CD1c-positive myeloid dendritic cell (primary cell): ENCODE measurements around the gene WASF2.
A peak's percentile ranks its signal among the peaks of the same experiment; 100 is the strongest.
"Not testable (repeated sequence)": the region's sequence is repeated elsewhere in the genome, so short reads cannot be mapped to it uniquely, and the experiment has no call there.

Source experiments
- DNase-seq: peaks from one replicate; pipeline ENCODE4 v3.0.0-alpha.2; 2016; ENCODE audit errors: extremely low spot score

The WASF2 gene, protein sequence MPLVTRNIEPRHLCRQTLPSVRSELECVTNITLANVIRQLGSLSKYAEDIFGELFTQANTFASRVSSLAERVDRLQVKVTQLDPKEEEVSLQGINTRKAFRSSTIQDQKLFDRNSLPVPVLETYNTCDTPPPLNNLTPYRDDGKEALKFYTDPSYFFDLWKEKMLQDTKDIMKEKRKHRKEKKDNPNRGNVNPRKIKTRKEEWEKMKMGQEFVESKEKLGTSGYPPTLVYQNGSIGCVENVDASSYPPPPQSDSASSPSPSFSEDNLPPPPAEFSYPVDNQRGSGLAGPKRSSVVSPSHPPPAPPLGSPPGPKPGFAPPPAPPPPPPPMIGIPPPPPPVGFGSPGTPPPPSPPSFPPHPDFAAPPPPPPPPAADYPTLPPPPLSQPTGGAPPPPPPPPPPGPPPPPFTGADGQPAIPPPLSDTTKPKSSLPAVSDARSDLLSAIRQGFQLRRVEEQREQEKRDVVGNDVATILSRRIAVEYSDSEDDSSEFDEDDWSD

DNA sequence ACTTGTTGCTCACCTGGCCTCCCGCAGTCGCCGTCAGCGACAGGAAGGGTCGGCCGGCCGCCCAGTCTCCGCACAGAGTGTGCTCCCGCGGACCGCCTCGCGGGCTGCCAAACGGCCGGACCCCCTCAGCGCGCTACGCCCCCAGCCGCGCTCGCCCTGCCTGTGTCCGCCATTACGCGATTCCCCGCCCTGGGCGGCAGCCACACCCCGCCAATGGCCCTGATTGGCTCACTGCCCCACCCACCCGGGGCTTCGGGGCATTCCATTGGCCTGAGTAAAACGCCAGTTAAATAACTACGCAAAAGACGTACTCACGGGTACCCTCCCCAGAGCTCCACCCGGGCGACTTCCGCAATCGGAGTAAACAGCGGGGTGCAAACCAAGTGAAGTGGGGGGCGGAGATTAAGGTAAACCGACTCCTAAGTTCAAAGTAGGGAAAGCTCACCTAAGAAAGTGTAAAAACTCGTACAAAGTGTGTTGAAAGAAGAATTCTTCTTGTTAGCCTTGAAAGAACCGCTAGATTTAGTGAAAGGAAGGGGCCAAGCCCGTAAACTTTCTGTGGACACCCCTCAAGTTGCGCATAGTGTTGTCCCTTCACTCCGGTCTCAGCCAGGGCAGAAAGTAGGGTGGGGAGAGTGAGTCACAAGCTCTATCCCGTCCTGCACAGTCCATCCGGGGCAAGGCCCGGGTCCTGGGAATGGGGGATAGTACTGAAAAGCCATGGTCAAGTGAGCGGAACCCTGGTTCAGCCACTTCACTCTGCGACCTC is at the start of gene WASF2:
TSS of gene WASF2 (minus strand) at position 195 of the 769 bp plus-strand sequence. CDS start 61,277 bp downstream, outside the sequence.
- peak; percentile 99 for DNase-seq

DNA sequence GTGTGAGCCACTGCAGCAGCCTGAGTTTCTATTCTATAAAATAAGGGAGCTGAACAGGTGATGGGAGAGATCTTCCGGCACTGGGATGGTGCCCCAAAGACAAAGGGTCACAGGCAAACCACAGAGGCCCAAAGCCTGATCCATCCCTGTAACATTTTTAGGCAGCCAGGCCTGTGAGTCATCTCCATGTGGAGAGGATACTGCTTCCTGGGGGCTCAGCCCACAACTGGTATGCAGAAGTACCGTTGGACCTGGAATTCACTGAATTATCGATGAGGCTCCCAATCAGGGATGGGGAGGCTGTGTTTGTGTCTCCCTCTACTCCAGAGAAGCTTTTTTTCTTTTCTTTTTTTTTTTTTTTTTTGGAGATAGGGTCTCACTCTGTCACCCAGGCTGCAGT is 48.8 kb upstream of the WASF2 start:
- no peak for DNase-seq

DNA sequence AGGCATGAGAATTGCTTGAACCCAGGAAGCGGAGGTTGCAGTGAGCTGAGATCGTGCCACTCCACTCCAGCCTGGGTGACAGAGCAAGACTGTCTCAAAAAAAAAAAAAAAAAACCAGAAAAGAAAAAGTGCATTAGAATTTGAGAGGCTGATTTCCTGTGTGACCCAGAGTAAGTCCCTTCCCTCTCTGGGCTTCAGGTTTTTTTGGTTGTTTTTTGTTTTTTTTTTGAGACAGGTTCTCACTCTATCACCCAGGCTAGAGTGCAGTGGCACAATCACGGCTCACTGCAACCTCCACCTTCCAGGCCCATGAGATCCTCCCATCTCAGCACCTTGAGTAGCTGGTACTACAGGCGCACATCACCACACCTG is 48.3 kb upstream of the WASF2 start:
- DNase-seq = not testable (repeated sequence)

DNA sequence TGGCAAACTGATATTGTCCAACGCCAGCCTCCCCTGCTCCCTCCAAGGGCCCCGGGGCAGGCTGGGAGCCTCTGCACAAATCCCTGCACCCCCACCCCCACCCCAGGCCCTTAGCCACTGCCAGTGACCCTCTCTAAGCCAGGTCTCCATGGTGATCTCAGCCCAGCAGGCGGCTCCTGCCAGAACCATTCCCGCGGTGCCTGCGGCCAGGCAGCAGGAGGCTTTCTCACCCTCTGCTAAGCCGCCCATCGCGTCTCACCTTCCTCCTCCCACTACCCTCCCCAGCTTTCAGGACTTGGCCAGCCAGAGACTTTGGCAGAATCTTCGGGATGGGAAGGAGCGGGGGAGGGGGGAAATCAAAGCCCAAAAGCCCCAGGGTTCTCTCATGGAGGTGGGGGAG is 46.8 kb upstream of the WASF2 start:
- DNase-seq = no peak

DNA sequence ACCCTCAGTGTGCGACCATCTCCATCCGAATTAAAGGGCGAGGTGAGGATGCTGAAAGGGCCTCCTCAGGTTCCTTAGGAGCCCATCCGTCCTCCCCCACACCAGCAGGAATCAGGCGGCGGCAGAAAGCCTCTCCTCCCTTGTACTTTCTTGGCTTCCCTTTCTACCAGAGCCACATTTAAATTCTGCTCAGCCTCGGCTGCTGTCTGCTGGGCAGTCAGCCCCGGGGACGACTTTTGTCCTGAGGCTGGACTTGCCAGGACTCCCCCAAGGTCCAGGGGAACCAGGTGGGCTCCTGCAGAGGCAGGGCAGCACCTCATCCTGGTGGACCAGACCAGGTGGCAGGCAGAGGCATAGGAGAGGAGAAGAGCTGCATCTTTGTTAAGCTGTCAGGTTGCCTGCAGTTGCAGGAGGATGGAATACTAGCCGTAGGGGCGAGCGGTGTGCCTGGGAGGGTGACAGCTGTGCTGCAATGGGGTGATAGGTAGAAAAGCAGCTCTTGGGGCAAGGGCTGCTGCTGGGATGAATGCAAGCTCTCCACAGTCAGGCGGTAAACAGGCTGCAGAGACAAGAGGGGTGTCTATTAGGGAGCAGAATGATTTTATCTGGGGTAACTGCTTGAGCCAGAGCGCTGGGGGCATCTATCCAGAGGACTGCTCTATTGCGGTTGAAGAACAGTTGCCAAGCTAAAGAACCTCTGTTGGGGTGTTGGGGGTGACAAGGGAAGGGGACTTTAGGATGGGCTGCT is 46.2 kb upstream of the WASF2 start:
- no peak for DNase-seq

DNA sequence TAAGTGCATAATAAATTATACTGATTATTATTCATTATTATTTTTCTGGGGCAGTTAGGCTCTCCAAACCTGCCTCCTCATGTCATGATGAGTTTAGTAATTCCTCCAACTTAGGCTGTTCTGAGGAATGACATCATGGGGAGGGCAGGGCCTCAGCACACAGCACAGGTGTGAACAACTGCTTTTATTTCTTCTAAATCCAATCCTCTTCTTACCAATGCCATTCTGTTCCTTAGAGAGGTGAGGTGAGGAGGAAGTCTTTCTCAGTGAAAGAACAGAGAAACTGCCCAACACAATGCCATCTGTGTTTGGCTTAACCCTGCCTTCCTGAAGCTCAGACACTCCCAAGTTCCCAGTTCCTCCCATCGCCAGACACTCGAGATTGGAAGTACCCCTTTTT is 45.4 kb upstream of the WASF2 start:
- DNase-seq = peak; percentile 5

DNA sequence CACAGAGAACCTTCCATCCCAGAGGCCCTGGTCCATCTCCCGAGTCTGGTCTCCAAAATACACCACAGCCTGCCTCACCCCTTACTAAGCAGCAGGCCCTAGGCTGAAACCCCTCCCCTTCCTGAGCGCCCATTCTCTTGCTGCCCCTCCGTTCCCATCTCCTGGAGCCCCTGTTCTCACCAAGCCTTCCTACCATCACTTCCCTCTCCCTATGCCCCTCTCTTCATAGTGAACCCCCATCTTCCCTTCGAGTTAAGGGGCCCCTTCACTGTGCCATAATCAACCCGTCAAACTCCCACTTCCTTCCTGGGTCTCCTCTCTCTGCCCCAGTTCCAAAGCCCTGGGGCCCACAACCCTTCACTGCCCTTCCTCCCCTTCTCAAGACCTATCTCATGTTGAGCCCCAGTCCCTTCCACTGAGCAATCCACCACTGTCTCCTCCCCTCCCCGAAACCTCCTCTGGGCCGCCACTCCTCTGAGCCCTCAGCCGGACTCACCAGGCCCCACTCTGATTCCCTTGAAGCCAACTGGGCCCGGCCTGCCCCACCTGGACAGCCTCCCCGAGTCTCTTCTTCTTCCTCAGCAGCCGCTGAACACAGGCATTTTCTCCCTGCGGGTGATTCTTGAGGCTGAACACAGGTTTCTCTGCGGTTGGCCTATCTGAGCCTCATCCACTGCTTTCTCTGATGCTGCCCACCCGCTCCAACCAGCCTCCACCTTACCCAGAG is 42.2 kb upstream of the WASF2 start:
- DNase-seq = no peak

DNA sequence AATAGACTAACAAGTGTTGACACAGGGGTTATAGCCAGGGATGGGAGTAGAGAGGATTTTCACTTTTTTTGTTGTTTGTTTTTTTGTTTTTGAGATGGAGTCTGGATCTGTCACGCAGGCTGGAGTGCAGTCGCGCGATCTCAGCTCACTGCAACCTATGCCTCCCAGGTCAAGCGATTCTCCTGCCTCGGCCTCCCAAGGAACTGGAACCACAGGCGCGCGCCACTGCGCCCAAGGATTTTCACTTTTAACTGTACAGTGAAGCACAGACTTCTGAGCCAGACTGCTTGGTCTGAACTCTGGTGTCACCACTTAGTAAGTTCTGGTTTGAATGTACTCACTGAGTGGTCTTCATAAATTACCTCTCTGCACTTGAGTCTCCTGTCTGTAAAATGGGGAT is 40.2 kb upstream of the WASF2 start:
- no peak for DNase-seq

DNA sequence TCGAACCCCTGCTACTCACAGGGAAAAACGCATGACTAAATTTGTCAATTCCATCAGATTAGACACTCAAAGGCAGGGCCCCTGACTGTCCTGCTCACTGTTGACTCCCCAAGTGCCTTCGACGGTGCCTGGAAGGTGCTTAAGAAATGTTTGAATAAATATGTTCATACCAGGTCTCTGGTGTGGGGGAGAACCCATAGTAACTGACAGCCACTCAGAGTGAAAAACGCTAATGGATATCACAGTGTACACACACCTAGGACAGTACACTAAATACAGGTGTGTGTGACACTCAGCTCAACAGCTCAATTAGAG is 39.7 kb upstream of the WASF2 start:
- no peak for DNase-seq

DNA sequence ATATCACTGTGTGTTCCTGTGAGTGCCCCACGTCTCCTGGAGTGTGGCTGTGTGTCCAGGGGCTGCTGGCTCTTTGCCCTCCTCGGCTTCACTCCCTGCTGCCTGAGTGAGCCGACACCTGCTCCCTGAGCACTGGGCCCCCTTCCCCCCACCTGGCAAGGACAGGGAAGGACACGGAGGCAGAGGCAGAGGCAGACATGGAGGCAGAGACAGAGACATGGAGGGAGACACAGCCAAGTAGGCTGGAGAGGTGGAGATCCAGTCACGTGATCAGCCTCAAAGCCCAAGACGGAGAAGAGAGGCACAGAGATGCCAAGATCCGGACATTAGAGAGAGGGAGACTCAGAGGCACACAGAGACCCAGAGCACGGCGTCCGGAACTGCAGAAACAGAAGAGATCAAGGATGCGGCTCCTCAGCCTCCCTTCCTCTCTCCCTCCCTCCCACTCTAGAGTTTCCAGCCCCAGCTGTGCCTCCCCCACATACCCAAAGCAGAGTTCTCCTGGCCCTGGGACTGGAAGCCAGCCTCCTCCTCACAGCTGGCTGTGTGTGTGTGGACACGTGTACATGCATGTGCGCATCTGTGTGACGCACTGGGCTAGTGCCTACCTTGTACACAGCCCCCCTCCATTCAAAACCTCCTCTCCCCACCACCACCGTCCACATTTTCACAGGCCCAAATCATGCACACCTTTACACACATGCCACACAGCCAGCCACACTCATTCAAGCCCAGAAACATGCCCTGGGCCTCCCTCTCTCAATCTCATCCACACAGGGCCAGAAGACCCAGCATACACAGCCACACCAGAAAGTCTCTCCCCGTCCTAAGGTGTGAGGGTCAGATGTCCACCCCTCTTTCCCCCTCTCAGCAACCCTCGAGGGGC is 39.1 kb upstream of the WASF2 start:
- peak; percentile 8 for DNase-seq

DNA sequence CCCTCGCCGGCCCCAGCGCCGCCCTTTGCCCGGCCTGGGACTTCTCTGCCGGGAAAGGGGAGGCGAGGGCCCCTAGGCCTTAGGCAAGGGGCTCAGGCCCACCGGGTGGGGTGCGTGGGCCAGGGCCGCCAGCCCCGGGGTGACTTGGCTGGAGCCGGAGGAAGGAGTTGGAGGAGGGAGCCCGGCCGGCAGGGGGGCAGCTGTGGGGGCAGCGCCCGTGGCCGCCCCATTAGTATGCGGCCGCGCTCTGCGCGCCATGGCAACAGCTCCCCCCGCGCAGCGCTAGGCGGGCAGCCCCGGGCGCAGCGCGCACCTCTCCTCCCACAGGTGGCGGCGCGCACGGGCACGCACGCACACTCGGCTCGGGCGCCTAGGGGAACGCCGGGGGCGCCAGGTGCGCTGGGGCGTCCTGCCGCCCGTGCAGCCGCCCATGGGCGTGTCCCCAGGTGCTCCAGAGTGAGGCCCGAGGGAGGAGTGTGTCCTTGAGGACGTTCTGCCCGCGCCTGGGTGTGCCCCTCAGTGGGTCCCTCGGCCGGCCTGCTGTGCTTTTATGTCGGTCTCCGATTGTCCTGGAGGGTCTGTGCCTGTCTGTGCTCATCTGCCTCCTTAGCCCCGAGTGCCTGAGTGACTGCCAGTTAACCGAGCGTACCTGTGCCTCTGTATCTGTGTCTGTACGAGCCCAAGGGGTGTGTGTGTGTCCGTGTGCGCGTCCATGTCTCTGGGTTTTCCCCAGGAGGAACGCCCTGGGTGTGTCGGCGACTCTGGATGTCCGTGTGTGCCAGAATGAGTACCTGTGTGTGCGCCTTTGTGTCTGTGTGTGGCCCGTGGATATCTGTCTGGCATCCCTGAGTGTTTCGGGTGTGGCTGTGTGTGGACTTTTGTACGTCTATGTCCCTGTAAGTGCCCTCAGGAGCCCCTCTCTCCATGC is 38.2 kb upstream of the WASF2 start:
- DNase-seq = peak; percentile 43

DNA sequence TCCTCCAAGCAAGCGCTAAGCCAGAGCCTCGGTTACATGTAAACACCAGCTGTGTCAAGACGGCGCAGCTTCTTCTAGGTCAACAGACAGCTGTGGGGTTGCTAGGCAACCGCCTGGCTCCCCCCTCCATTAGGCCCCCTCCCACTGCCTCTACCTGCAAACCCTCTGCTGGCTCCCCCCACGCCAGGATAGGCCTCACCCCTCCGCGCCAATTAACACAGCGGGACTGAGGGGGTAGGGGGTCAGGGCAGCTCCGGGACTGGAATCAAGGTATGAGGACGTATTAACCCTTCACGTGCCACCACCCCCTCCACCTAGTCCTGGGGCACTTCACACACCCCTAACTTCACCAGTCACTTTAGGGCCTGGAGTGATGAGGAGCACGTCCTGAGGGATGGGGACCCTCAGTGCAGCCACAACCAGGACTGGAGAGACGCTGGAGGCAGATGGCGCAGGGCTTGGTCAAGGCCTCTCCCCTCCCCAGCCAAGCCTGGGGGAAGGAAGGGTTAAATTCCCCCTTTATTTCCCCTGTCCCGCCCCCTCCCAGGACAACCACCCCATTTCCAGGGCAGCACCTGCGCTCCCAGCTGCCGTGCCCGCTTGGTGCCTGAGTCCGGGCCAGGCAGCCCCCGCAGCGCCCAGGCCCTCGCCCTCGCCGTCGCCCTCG is 37.4 kb upstream of the WASF2 start:
- DNase-seq = peak; percentile 20

DNA sequence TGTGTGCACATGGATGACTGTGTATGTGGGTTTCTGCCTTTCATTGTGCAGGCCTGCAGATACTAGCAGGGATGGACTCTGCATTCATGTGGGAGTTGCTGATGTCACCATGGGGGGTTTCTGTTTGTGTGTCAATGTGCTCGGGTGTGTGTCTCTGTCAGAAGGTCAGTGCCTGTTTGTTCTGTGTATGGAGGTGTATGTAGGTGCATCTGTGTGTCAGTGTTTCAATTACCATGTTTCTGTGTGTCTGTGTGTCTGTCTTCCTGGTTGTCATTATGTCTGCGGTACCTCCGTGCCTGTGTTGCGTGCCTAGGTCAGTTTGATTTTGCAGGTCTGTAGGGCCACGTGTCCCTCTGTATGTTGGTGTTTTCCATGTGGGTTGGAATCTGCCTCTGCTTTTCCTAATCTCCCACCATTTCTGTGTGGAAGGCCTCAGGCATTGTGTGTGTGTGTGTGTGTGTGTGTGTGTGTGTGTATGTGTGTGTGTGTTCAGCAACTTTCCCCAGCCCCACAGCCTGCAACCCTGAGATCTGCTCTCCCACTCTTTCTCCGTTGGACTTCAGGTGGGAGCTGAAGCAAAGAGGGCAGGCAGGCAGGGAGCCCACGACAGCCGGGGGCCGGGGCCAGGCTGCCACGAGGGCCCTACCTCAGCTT is 36.7 kb upstream of the WASF2 start:
- peak; percentile 54 for DNase-seq

DNA sequence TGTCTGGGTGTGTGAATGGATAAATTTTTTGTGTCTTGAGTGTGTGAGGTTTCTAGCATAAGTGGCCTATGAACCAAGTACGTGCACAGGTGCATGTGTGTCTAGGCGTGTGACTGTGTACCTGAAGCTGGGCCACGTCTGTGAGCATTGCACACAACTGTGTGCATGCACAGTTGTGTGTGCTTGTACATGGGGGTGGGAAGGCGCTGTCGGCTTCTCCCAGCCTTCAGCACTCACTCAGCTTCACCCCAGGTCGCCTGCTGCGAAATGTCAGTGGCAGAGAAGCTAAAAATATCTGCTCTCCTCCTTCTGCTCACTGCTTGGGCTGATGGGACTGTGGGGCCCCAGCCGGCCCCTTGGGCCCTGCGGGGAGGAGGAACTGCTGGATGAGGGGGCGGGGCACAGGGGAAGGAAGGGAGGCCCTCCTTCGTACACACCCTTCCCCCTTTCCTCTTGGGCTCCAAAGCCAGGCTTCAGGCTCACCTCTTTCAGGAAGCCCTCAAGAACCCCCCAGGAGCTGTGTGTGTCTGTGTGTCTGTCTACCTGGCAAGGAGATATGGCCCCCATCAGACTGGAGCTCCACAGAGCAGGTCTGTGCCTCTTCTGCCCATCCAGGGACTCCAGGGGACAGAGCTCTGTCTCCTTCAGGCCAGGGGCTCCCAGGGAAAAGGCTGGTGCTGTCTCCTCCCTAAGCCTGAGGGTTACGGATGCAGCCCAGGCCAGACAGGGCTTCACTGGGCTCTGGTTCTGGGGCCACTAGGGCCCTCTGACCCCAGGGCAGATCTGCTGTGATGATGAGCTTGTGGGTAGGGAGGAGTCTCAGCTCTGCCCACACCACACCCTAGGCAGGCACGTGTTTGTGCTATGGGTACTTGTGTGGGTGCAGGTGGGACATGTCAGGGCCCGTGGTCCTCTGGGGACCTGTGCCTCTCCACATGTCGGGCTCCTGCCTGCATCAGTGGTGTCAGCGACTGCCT is 35.6 kb upstream of the WASF2 start:
- DNase-seq = peak; percentile 79

DNA sequence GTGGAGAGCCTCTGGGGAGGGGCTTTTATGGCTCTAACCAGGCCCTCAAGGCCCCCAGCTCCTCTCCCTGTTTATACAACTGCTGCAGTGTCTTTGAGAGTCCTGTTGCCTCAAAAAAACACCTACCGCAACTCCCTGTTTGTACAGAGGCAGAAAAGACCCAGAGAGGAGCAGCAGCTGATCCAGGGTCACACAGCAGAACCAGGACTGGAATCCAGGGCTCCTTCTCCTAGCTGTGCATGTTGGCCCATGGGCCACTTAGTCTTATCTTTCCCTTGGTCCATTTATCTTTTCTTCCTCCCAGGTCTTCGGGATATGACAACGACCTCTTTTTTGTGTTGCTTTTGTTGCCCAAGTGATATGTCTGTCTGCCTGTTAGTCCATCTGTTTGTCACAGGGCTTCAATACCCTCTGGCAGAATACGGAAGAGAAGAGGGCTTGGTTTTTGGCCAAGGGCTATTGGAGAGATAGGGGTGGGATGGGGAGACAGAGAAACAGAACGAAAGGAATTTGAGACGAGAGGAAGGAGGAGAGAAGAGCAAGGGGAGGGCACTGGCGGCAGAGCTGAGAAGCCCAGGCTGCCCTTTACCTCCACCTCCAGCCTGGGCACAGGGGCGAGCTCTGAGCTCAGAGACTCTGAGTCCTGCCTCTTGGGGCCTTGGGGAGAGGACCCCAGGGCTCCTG is 33.5 kb upstream of the WASF2 start:
- no peak for DNase-seq

DNA sequence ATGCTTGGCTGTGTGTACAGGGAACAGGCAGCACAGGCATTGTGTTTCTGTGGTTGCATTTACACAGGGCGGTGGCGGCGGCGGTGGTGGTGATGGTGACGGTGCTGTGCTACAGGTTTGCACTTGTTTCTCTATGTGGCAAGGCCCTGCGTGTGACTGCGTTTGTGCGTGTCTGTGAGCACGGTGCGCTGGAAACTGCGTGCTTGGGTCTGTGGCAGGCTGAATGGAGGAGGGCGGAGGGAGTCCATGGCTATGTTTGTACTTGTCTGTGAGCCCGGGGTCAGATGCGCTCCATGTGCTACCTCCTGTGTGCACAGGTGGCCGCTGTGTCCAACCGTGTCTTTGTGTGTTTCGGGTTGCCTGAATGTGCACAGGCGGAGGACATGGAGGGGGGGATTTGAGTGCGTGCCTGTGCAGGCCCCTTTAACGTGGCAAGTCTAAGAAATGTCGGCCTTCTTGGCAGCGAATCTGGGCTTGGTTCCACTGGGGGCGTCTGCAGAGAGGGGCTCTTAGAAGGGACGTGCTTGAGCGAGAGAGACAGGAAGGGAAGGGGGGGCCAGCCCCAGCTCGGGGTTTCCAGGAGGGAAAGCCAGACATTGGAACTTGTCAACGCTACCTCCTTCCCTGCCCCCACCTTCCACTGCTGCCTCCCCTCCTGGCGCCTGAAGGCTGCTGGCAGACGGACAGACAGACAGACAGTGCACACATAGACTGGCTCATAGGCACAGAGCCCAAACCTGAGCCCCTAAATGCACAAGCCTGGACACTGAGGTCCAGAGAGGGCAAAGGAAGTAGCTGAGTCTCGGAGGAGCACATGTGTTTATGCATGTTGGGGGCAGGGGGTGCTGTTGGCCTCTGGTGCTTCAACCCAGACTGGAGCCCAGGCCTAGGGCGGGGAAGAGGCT is 32.7 kb upstream of the WASF2 start:
- peak; percentile 27 for DNase-seq
